Body of pancreas (tissue), 4 donors: ENCODE measurements around the gene MELK.

Experiments
- CTCF ChIP-seq, 7 experiments: fragments of 450-650 bp in 4 of 7; fragments of 200-600 bp in 3 of 7; sonication (generic) in 3 of 7; IDR thresholded peaks; one replicate each; pipeline ENCODE4 v1.5.1; 2016 to 2019; ENCODE audit warnings: antibody characterized with exemption in 7 of 7
- POLR2A ChIP-seq, 3 donors: fragments of 450-650 bp; IDR thresholded peaks; one replicate each; pipeline ENCODE4 v1.6.1; 2016; ENCODE audit warnings: antibody characterized with exemption in 3 of 3, mild to moderate bottlenecking in 2 of 3

GRCh38 chr9:36571333-36571732 is 1.4 kb upstream of the MELK start:
- TF ChIP-seq CTCF (IDR thresholded peaks at IDR 0.05) (no peak), POLR2A (IDR thresholded peaks at IDR 0.05) (no peak)
